ENCODE results near the gene GRID1.

Gene GRID1

GRCh38 chr10:85795460-85795859, 571.1 kb downstream of the GRID1 start:
- no peak for DNase-seq (ENCODE audit: low read depth)
- no peak overlapping the region for H3K4me3 ChIP-seq (ENCODE audit: control insufficient read depth, low read depth, low read length)
- TF ChIP-seq CTCF (conservative IDR thresholded peaks at IDR 0.05; ENCODE audit: control insufficient read depth, insufficient read depth, low read depth, low read length), result no peak

- TF ChIP-seq CTCF (conservative IDR thresholded peaks at IDR 0.05; ENCODE audit: control insufficient read depth, insufficient read depth, low read depth, low read length), result no peak
- no peak overlapping the region for H3K4me3 ChIP-seq (ENCODE audit: control insufficient read depth, low read depth, low read length)
- DNase-seq (ENCODE audit: low read depth), result no peak
Observed at GRCh38 chr10:85794553-85794952, 572.0 kb downstream of the GRID1 start.

- H3K4me3 ChIP-seq (ENCODE audit: control insufficient read depth, low read depth, low read length), result no peak overlapping the region
- no peak for DNase-seq (ENCODE audit: low read depth)
- no peak for TF ChIP-seq CTCF (conservative IDR thresholded peaks at IDR 0.05; ENCODE audit: control insufficient read depth, insufficient read depth, low read depth, low read length)
Observed at GRCh38 chr10:85792533-85792858, 574.1 kb downstream of the GRID1 start.

GRCh38 chr10:85791818-85792532, 574.6 kb downstream of the GRID1 start:
- peak; percentile 14 for DNase-seq (ENCODE audit: low read depth)
- TF ChIP-seq CTCF (conservative IDR thresholded peaks at IDR 0.05; ENCODE audit: control insufficient read depth, insufficient read depth, low read depth, low read length), result peak; percentile 8
- no peak overlapping the region for H3K4me3 ChIP-seq (ENCODE audit: control insufficient read depth, low read depth, low read length)

- TF ChIP-seq CTCF (conservative IDR thresholded peaks at IDR 0.05; ENCODE audit: control insufficient read depth, insufficient read depth, low read depth, low read length), result no peak
- H3K4me3 ChIP-seq (ENCODE audit: control insufficient read depth, low read depth, low read length), result no peak overlapping the region
- DNase-seq (ENCODE audit: low read depth), result no peak
Observed at GRCh38 chr10:85789982-85790789, 576.4 kb downstream of the GRID1 start.

DNA sequence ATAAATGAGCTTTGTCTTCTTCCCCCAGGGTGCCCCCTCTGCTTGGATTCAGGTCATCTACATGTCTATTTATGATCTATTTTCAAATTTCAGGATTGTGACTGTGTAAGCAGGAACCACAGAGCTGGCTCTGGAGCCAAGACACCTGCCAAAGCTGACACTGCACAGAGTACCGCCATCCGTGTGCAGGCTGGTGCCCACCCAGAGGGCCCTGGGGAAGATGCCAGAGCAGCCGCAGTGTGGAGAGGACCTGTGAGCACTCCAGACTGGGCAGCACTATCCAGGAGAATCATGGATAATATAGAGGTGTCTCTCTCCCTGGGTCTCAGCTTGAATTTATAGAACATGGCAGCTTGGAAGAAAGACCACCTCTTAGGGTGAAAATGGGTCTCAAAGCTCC, 577.5 kb downstream of the GRID1 start:
- H3K4me3 ChIP-seq (ENCODE audit: control insufficient read depth, low read depth, low read length), result no peak overlapping the region
- no peak for DNase-seq (ENCODE audit: low read depth)
- TF ChIP-seq CTCF (conservative IDR thresholded peaks at IDR 0.05; ENCODE audit: control insufficient read depth, insufficient read depth, low read depth, low read length), result no peak

Measured in fibroblast of mammary gland (primary cell).